ENCODE measurements around the gene FNIP1.

DNA sequence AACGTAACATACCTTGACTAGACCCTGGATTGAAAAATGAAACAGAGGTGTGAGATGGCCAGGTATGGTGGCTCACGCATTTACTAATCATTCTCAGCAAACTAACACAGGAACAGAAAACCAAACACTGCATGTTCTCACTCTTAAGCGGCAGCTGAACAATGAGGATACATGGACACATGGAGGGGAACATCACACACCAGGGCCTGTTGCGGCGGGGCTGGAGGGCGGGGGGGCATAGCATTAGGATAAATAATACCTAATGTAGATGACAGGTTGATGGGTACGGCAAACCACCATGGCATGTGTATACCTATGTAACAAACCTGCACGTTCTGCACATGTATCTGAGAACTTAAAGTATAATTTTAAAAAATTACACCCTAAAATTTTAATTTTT lies 177.7 kb downstream of the FNIP1 start:
- TF ChIP-seq, protein P1, sequence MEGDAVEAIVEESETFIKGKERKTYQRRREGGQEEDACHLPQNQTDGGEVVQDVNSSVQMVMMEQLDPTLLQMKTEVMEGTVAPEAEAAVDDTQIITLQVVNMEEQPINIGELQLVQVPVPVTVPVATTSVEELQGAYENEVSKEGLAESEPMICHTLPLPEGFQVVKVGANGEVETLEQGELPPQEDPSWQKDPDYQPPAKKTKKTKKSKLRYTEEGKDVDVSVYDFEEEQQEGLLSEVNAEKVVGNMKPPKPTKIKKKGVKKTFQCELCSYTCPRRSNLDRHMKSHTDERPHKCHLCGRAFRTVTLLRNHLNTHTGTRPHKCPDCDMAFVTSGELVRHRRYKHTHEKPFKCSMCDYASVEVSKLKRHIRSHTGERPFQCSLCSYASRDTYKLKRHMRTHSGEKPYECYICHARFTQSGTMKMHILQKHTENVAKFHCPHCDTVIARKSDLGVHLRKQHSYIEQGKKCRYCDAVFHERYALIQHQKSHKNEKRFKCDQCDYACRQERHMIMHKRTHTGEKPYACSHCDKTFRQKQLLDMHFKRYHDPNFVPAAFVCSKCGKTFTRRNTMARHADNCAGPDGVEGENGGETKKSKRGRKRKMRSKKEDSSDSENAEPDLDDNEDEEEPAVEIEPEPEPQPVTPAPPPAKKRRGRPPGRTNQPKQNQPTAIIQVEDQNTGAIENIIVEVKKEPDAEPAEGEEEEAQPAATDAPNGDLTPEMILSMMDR (IDR thresholded peaks at IDR 0.05): no peak
- TF ChIP-seq EZH2 (IDR thresholded peaks at IDR 0.05; ENCODE audit: borderline replicate concordance, insufficient read depth, low read depth, low read length, poor library complexity, severe bottlenecking): no peak
